Activated T-helper 2 cell treated with anti-CD3 and anti-CD28 coated beads, Interferon-gamma antibody, Interleukin-2, Interleukin-4, amounts not matched to agents 10 μg/mL and 5 μg/mL and 100 μg/mL, durations not matched to agents 14 hours and 24 hours and 36 hours (primary cell): Measurements from ENCODE around the gene SERPINA5. TPM values are rescaled to one million over a fixed set of nuclear protein-coding genes. Genes with fewer than 3 reads are reported as not detected.
"Not testable (repeated sequence)": the region's sequence is repeated elsewhere in the genome, so short reads cannot be mapped to it uniquely, and the experiment has no call there.

Source experiments
- DNase-seq: peaks from one replicate; pipeline ENCODE4 v3.0.0; 2021; ENCODE audit warnings: low spot score
- H3K27ac Mint-ChIP-seq: one replicate; pipeline ENCODE4 v1.8.0; 2021; ENCODE audit warnings: mixed read lengths
- H3K27me3 Mint-ChIP-seq: one replicate; pipeline ENCODE4 v1.8.0; 2021; ENCODE audit warnings: low read depth, mixed read lengths
- H3K36me3 Mint-ChIP-seq: one replicate; pipeline ENCODE4 v1.8.0; 2021; ENCODE audit warnings: low read depth, mixed read lengths
- H3K4me1 Mint-ChIP-seq: one replicate; pipeline ENCODE4 v1.8.0; 2021; ENCODE audit warnings: low read depth, mixed read lengths
- H3K4me3 Mint-ChIP-seq: one replicate; pipeline ENCODE4 v1.8.0; 2021; ENCODE audit warnings: low read depth, mild to moderate bottlenecking, moderate library complexity, mixed read lengths
- H3K9me3 Mint-ChIP-seq: one replicate; pipeline ENCODE4 v1.8.0; 2021; ENCODE audit warnings: mixed read lengths
- intact Hi-C: fragments of 100-400 bp; cut with micrococcal nuclease; formaldehyde crosslinking; loops from one replicate; pipeline ENCODE4 v1.15.1; 2023
- total RNA-seq: library from RNA; stranded (reverse); gene quantifications from 2 replicates; pipeline ENCODE4 v1.2.3, GENCODE V29; 2022

SERPINA5 gene
- total RNA-seq, 1 donor from 2014 or later: not detected

- H3K4me3 Mint-ChIP-seq: no peak overlapping the region
- intact Hi-C loops: no loop called here
- no peak overlapping the region for H3K27ac Mint-ChIP-seq
- H3K27me3 Mint-ChIP-seq: peaks cover 6% of the 10 kb centered on the region
- no peaks in the 10 kb centered on the region for H3K4me1 Mint-ChIP-seq
- H3K9me3 Mint-ChIP-seq: no peaks in the 10 kb centered on the region
- no peak for DNase-seq
- H3K36me3 Mint-ChIP-seq: no peaks in the 10 kb centered on the region
These were observed 50.5 kb downstream of the SERPINA5 start for GRCh38 chr14:94631536-94632304.

GRCh38 chr14:94632305-94632590 lies 51.0 kb downstream of the SERPINA5 start:
- Mint-ChIP-seq H3K36me3 (no peaks in the 10 kb centered on the region), H3K9me3 (no peaks in the 10 kb centered on the region), H3K27ac (no peak overlapping the region), H3K27me3 (peaks cover 6% of the 10 kb centered on the region), H3K4me3 (no peak overlapping the region), H3K4me1 (no peaks in the 10 kb centered on the region)
- intact Hi-C loops: no loop called here
- DNase-seq: no peak

GRCh38 chr14:94633121-94633520 lies 51.9 kb downstream of the SERPINA5 start:
- DNase-seq: no peak
- no peak overlapping the region for H3K4me3 Mint-ChIP-seq
- intact Hi-C loops: no loop called here

GRCh38 chr14:94635154-94635553 lies 53.9 kb downstream of the SERPINA5 start:
- DNase-seq: no peak
- intact Hi-C loops: no loop called here
- Mint-ChIP-seq H3K36me3 (no peaks in the 10 kb centered on the region), H3K4me3 (no peak overlapping the region), H3K4me1 (no peaks in the 10 kb centered on the region), H3K9me3 (no peaks in the 10 kb centered on the region), H3K27ac (no peak overlapping the region), H3K27me3 (peaks cover 1% of the 10 kb centered on the region)

More at GRCh38 chr14:94633121-94633520, 51.9 kb downstream of the SERPINA5 start:
- Mint-ChIP-seq H3K4me1 (no peaks in the 10 kb centered on the region), H3K27me3 (peaks cover 6% of the 10 kb centered on the region), H3K36me3 (no peaks in the 10 kb centered on the region), H3K27ac (no peak overlapping the region), H3K9me3 (no peaks in the 10 kb centered on the region)

GRCh38 chr14:94636744-94637412 lies 55.7 kb downstream of the SERPINA5 start:
- intact Hi-C loops: no loop called here
- H3K4me3 Mint-ChIP-seq: no peak overlapping the region
- no peaks in the 10 kb centered on the region for H3K27me3 Mint-ChIP-seq
- no peaks in the 10 kb centered on the region for H3K4me1 Mint-ChIP-seq
- no peaks in the 10 kb centered on the region for H3K9me3 Mint-ChIP-seq
- H3K27ac Mint-ChIP-seq: no peak overlapping the region
- DNase-seq: no peak
- H3K36me3 Mint-ChIP-seq: no peaks in the 10 kb centered on the region

GRCh38 chr14:94637814-94638213 lies 56.6 kb downstream of the SERPINA5 start:
- H3K4me1 Mint-ChIP-seq, H3K4me3 Mint-ChIP-seq, H3K9me3 Mint-ChIP-seq, H3K27me3 Mint-ChIP-seq, H3K27ac Mint-ChIP-seq, intact Hi-C loops, H3K36me3 Mint-ChIP-seq, DNase-seq: not testable (repeated sequence)

GRCh38 chr14:94638339-94638738 lies 57.1 kb downstream of the SERPINA5 start:
- H3K36me3 Mint-ChIP-seq: no peaks in the 10 kb centered on the region
- no peaks in the 10 kb centered on the region for H3K9me3 Mint-ChIP-seq
- no peak overlapping the region for H3K4me3 Mint-ChIP-seq
- no peak for DNase-seq
- H3K27ac Mint-ChIP-seq: no peak overlapping the region
- H3K27me3 Mint-ChIP-seq: no peaks in the 10 kb centered on the region
- H3K4me1 Mint-ChIP-seq: no peaks in the 10 kb centered on the region
- intact Hi-C loops: no loop called here

- no peaks in the 10 kb centered on the region for H3K27me3 Mint-ChIP-seq
- intact Hi-C loops: no loop called here
These were observed 58.0 kb downstream of the SERPINA5 start for GRCh38 chr14:94638961-94639817.

GRCh38 chr14:94640721-94641631 lies 59.8 kb downstream of the SERPINA5 start:
- no peaks in the 10 kb centered on the region for H3K27me3 Mint-ChIP-seq
- intact Hi-C loops: no loop called here
- no peak for DNase-seq
- H3K27ac Mint-ChIP-seq: no peak overlapping the region
- no peak overlapping the region for H3K4me3 Mint-ChIP-seq
- H3K4me1 Mint-ChIP-seq: no peaks in the 10 kb centered on the region
- H3K36me3 Mint-ChIP-seq: no peaks in the 10 kb centered on the region
- H3K9me3 Mint-ChIP-seq: no peaks in the 10 kb centered on the region

More at GRCh38 chr14:94638961-94639817, 58.0 kb downstream of the SERPINA5 start:
- Mint-ChIP-seq H3K27ac (no peak overlapping the region), H3K4me3 (no peak overlapping the region), H3K9me3 (no peaks in the 10 kb centered on the region), H3K36me3 (no peaks in the 10 kb centered on the region), H3K4me1 (no peaks in the 10 kb centered on the region)
- no peak for DNase-seq

GRCh38 chr14:94641632-94641955 lies 60.4 kb downstream of the SERPINA5 start:
- no peak for DNase-seq
- no peak overlapping the region for H3K27ac Mint-ChIP-seq
- H3K4me1 Mint-ChIP-seq: no peaks in the 10 kb centered on the region
- H3K4me3 Mint-ChIP-seq: no peak overlapping the region
- no peaks in the 10 kb centered on the region for H3K27me3 Mint-ChIP-seq
- intact Hi-C loops: no loop called here
- no peaks in the 10 kb centered on the region for H3K36me3 Mint-ChIP-seq
- no peaks in the 10 kb centered on the region for H3K9me3 Mint-ChIP-seq
